ENCODE data around the gene AOAH.
"Not testable (repeated sequence)": the region's sequence is repeated elsewhere in the genome, so short reads cannot be mapped to it uniquely, and the experiment has no call there.

The AOAH gene

GRCh38 chr7:36497176-36497575 lies 227.1 kb downstream of the AOAH start:
- not testable (repeated sequence) for H3K9ac ChIP-seq (ENCODE audit: low read depth, low read length); H3K27me3 ChIP-seq (ENCODE audit: insufficient read depth, low read length); H3K4me1 ChIP-seq (ENCODE audit: insufficient read depth, low read length); H3K36me3 ChIP-seq (ENCODE audit: insufficient read depth, low read length); H3K4me3 ChIP-seq (ENCODE audit: low read length); H3K9me3 ChIP-seq (ENCODE audit: insufficient read depth, low read depth, low read length); H3K27ac ChIP-seq (ENCODE audit: low read depth, low read length)
- 90% methylated on average over 6 of the region's 6 CpGs for WGBS

GRCh38 chr7:36496576-36496975 lies 227.7 kb downstream of the AOAH start:
- H3K27me3 ChIP-seq (ENCODE audit: insufficient read depth, low read length) = no peaks in the 10 kb centered on the region
- no peak overlapping the region for H3K9ac ChIP-seq (ENCODE audit: low read depth, low read length)
- H3K36me3 ChIP-seq (ENCODE audit: insufficient read depth, low read length) = no peaks in the 10 kb centered on the region
- H3K9me3 ChIP-seq (ENCODE audit: insufficient read depth, low read depth, low read length) = no peaks in the 10 kb centered on the region
- 97% methylated on average over 5 of the region's 6 CpGs for WGBS
- no peaks in the 10 kb centered on the region for H3K4me1 ChIP-seq (ENCODE audit: insufficient read depth, low read length)
- H3K4me3 ChIP-seq (ENCODE audit: low read length) = no peak overlapping the region
- no peak overlapping the region for H3K27ac ChIP-seq (ENCODE audit: low read depth, low read length)

GRCh38 chr7:36491317-36491716 lies 233.0 kb downstream of the AOAH start:
- 100% methylated on average over 1 of the region's 3 CpGs for WGBS
- H3K9me3 ChIP-seq (ENCODE audit: insufficient read depth, low read depth, low read length) = no peaks in the 10 kb centered on the region
- no peaks in the 10 kb centered on the region for H3K36me3 ChIP-seq (ENCODE audit: insufficient read depth, low read length)
- no peak overlapping the region for H3K4me3 ChIP-seq (ENCODE audit: low read length)
- no peaks in the 10 kb centered on the region for H3K4me1 ChIP-seq (ENCODE audit: insufficient read depth, low read length)
- H3K9ac ChIP-seq (ENCODE audit: low read depth, low read length) = no peak overlapping the region
- H3K27ac ChIP-seq (ENCODE audit: low read depth, low read length) = no peak overlapping the region
- no peaks in the 10 kb centered on the region for H3K27me3 ChIP-seq (ENCODE audit: insufficient read depth, low read length)

- no peak overlapping the region for H3K27ac ChIP-seq (ENCODE audit: low read depth, low read length)
- no peak overlapping the region for H3K4me3 ChIP-seq (ENCODE audit: low read length)
- no peaks in the 10 kb centered on the region for H3K36me3 ChIP-seq (ENCODE audit: insufficient read depth, low read length)
- H3K9ac ChIP-seq (ENCODE audit: low read depth, low read length) = no peak overlapping the region
- H3K27me3 ChIP-seq (ENCODE audit: insufficient read depth, low read length) = no peaks in the 10 kb centered on the region
- no peaks in the 10 kb centered on the region for H3K4me1 ChIP-seq (ENCODE audit: insufficient read depth, low read length)
- WGBS = 86% methylated on average over 3 of the region's 3 CpGs
- no peaks in the 10 kb centered on the region for H3K9me3 ChIP-seq (ENCODE audit: insufficient read depth, low read depth, low read length)
Observed at GRCh38 chr7:36490419-36490830, 233.9 kb downstream of the AOAH start.

GRCh38 chr7:36488672-36489071 lies 235.6 kb downstream of the AOAH start:
- WGBS = 92% methylated on average over 5 of the region's 5 CpGs
- not testable (repeated sequence) for H3K36me3 ChIP-seq (ENCODE audit: insufficient read depth, low read length); H3K27me3 ChIP-seq (ENCODE audit: insufficient read depth, low read length); H3K9ac ChIP-seq (ENCODE audit: low read depth, low read length); H3K9me3 ChIP-seq (ENCODE audit: insufficient read depth, low read depth, low read length); H3K27ac ChIP-seq (ENCODE audit: low read depth, low read length); H3K4me3 ChIP-seq (ENCODE audit: low read length); H3K4me1 ChIP-seq (ENCODE audit: insufficient read depth, low read length)

GRCh38 chr7:36487756-36488336 lies 236.4 kb downstream of the AOAH start:
- H3K27ac ChIP-seq (ENCODE audit: low read depth, low read length) = no peak overlapping the region
- H3K36me3 ChIP-seq (ENCODE audit: insufficient read depth, low read length) = no peaks in the 10 kb centered on the region
- 66% methylated on average over 3 of the region's 4 CpGs for WGBS
- no peak overlapping the region for H3K9ac ChIP-seq (ENCODE audit: low read depth, low read length)
- H3K4me3 ChIP-seq (ENCODE audit: low read length) = no peak overlapping the region
- no peaks in the 10 kb centered on the region for H3K4me1 ChIP-seq (ENCODE audit: insufficient read depth, low read length)
- no peaks in the 10 kb centered on the region for H3K9me3 ChIP-seq (ENCODE audit: insufficient read depth, low read depth, low read length)
- H3K27me3 ChIP-seq (ENCODE audit: insufficient read depth, low read length) = no peaks in the 10 kb centered on the region

- no peaks in the 10 kb centered on the region for H3K36me3 ChIP-seq (ENCODE audit: insufficient read depth, low read length)
- H3K27me3 ChIP-seq (ENCODE audit: insufficient read depth, low read length) = no peaks in the 10 kb centered on the region
- WGBS = 90% methylated on average over 2 of the region's 4 CpGs
- no peak overlapping the region for H3K27ac ChIP-seq (ENCODE audit: low read depth, low read length)
- no peak overlapping the region for H3K9ac ChIP-seq (ENCODE audit: low read depth, low read length)
- no peak overlapping the region for H3K4me3 ChIP-seq (ENCODE audit: low read length)
- H3K9me3 ChIP-seq (ENCODE audit: insufficient read depth, low read depth, low read length) = no peaks in the 10 kb centered on the region
- no peaks in the 10 kb centered on the region for H3K4me1 ChIP-seq (ENCODE audit: insufficient read depth, low read length)
Observed at GRCh38 chr7:36486336-36486735, 238.0 kb downstream of the AOAH start.

- Histone ChIP-seq H3K9me3 (ENCODE audit: insufficient read depth, low read depth, low read length) (no peaks in the 10 kb centered on the region), H3K9ac (ENCODE audit: low read depth, low read length) (no peak overlapping the region), H3K27ac (ENCODE audit: low read depth, low read length) (no peak overlapping the region), H3K4me1 (ENCODE audit: insufficient read depth, low read length) (no peaks in the 10 kb centered on the region), H3K27me3 (ENCODE audit: insufficient read depth, low read length) (no peaks in the 10 kb centered on the region), H3K36me3 (ENCODE audit: insufficient read depth, low read length) (no peaks in the 10 kb centered on the region), H3K4me3 (ENCODE audit: low read length) (no peak overlapping the region)
- WGBS = 85% methylated on average over 5 of the region's 8 CpGs
Observed at GRCh38 chr7:36484265-36484664, 240.0 kb downstream of the AOAH start.

GRCh38 chr7:36483853-36484252 lies 240.4 kb downstream of the AOAH start:
- H3K27ac ChIP-seq (ENCODE audit: low read depth, low read length); H3K4me3 ChIP-seq (ENCODE audit: low read length); H3K4me1 ChIP-seq (ENCODE audit: insufficient read depth, low read length); H3K9me3 ChIP-seq (ENCODE audit: insufficient read depth, low read depth, low read length); H3K36me3 ChIP-seq (ENCODE audit: insufficient read depth, low read length); H3K9ac ChIP-seq (ENCODE audit: low read depth, low read length); H3K27me3 ChIP-seq (ENCODE audit: insufficient read depth, low read length): not testable (repeated sequence)
- WGBS = 95% methylated on average over 4 of the region's 4 CpGs

GRCh38 chr7:36478745-36479144 lies 245.5 kb downstream of the AOAH start:
- Histone ChIP-seq H3K36me3 (ENCODE audit: insufficient read depth, low read length) (no peaks in the 10 kb centered on the region), H3K27me3 (ENCODE audit: insufficient read depth, low read length) (no peaks in the 10 kb centered on the region), H3K4me1 (ENCODE audit: insufficient read depth, low read length) (no peaks in the 10 kb centered on the region), H3K9ac (ENCODE audit: low read depth, low read length) (no peak overlapping the region), H3K9me3 (ENCODE audit: insufficient read depth, low read depth, low read length) (no peaks in the 10 kb centered on the region), H3K27ac (ENCODE audit: low read depth, low read length) (no peak overlapping the region), H3K4me3 (ENCODE audit: low read length) (no peak overlapping the region)
- WGBS = 79% methylated on average over 2 of the region's 2 CpGs

GRCh38 chr7:36475381-36475780 lies 248.9 kb downstream of the AOAH start:
- H3K27me3 ChIP-seq (ENCODE audit: insufficient read depth, low read length) = no peaks in the 10 kb centered on the region
- H3K9ac ChIP-seq (ENCODE audit: low read depth, low read length) = no peak overlapping the region
- no peaks in the 10 kb centered on the region for H3K4me1 ChIP-seq (ENCODE audit: insufficient read depth, low read length)
- no peaks in the 10 kb centered on the region for H3K36me3 ChIP-seq (ENCODE audit: insufficient read depth, low read length)
- H3K27ac ChIP-seq (ENCODE audit: low read depth, low read length) = no peak overlapping the region
- H3K4me3 ChIP-seq (ENCODE audit: low read length) = no peak overlapping the region
- no peaks in the 10 kb centered on the region for H3K9me3 ChIP-seq (ENCODE audit: insufficient read depth, low read depth, low read length)
- WGBS = 92% methylated on average over 2 of the region's 3 CpGs

GRCh38 chr7:36475011-36475342 lies 249.3 kb downstream of the AOAH start:
- Histone ChIP-seq H3K4me3 (ENCODE audit: low read length) (no peak overlapping the region), H3K36me3 (ENCODE audit: insufficient read depth, low read length) (no peaks in the 10 kb centered on the region), H3K9ac (ENCODE audit: low read depth, low read length) (no peak overlapping the region), H3K4me1 (ENCODE audit: insufficient read depth, low read length) (no peaks in the 10 kb centered on the region), H3K9me3 (ENCODE audit: insufficient read depth, low read depth, low read length) (no peaks in the 10 kb centered on the region), H3K27ac (ENCODE audit: low read depth, low read length) (no peak overlapping the region), H3K27me3 (ENCODE audit: insufficient read depth, low read length) (no peaks in the 10 kb centered on the region)

Data from HUES64 (cell line).